Fibroblast of pulmonary artery (primary cell): ENCODE measurements around the gene SLC44A2.

Experiments used
- DNase-seq: peaks from one replicate; pipeline ENCODE4 v3.0.0-alpha.2; 2010; ENCODE audit warnings: low read depth
- H3K4me3 ChIP-seq: replicated peaks from 2 replicates; pipeline ENCODE4 v1.5.1; 2011; ENCODE audit warnings: low read depth, mild to moderate bottlenecking, control low read depth, low read length, moderate library complexity
- TF ChIP-seq, protein P1 (sequence below): IDR thresholded peaks from 2 replicates; pipeline ENCODE4 v1.5.1; 2011; ENCODE audit warnings: mild to moderate bottlenecking, control low read depth, low read length, inconsistent platforms; ENCODE audit errors: missing control alignments

The SLC44A2 gene

GRCh38 chr19:10641248-10641647 is 15.9 kb downstream of the SLC44A2 start:
- TF ChIP-seq, protein P1, sequence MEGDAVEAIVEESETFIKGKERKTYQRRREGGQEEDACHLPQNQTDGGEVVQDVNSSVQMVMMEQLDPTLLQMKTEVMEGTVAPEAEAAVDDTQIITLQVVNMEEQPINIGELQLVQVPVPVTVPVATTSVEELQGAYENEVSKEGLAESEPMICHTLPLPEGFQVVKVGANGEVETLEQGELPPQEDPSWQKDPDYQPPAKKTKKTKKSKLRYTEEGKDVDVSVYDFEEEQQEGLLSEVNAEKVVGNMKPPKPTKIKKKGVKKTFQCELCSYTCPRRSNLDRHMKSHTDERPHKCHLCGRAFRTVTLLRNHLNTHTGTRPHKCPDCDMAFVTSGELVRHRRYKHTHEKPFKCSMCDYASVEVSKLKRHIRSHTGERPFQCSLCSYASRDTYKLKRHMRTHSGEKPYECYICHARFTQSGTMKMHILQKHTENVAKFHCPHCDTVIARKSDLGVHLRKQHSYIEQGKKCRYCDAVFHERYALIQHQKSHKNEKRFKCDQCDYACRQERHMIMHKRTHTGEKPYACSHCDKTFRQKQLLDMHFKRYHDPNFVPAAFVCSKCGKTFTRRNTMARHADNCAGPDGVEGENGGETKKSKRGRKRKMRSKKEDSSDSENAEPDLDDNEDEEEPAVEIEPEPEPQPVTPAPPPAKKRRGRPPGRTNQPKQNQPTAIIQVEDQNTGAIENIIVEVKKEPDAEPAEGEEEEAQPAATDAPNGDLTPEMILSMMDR, result no peak
- no peak overlapping the region for H3K4me3 ChIP-seq
- no peak for DNase-seq

- DNase-seq, result no peak
- no peak overlapping the region for H3K4me3 ChIP-seq
- TF ChIP-seq, protein P1, result no peak
These were observed 17.3 kb downstream of the SLC44A2 start for GRCh38 chr19:10642473-10643171.

GRCh38 chr19:10643172-10643967 is 18.0 kb downstream of the SLC44A2 start:
- TF ChIP-seq, protein P1, result no peak
- DNase-seq, result no peak
- no peak overlapping the region for H3K4me3 ChIP-seq

DNA sequence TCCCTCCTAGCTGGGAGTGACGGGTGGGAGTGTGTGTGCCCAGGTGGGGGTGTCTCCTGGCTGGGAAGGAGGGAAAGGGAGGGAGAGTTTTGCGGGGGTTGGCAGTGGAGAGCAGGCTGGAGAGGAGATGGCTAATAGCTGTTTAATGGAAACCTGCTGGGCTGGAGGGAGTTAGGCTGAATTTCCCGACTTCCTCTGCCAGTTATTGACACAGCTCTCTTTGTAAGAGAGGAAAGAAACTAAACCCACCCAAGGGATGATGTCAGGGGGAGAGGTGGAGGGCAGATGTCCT is 18.6 kb downstream of the SLC44A2 start:
- H3K4me3 ChIP-seq, result no peak overlapping the region
- TF ChIP-seq, protein P1, result no peak

GRCh38 chr19:10644260-10645007 is 19.1 kb downstream of the SLC44A2 start:
- no peak overlapping the region for H3K4me3 ChIP-seq
- TF ChIP-seq, protein P1, result peak; percentile 82
- DNase-seq, result peak; percentile 79

More for the DNA sequence above, 18.6 kb downstream of the SLC44A2 start:
- DNase-seq, result no peak

DNA sequence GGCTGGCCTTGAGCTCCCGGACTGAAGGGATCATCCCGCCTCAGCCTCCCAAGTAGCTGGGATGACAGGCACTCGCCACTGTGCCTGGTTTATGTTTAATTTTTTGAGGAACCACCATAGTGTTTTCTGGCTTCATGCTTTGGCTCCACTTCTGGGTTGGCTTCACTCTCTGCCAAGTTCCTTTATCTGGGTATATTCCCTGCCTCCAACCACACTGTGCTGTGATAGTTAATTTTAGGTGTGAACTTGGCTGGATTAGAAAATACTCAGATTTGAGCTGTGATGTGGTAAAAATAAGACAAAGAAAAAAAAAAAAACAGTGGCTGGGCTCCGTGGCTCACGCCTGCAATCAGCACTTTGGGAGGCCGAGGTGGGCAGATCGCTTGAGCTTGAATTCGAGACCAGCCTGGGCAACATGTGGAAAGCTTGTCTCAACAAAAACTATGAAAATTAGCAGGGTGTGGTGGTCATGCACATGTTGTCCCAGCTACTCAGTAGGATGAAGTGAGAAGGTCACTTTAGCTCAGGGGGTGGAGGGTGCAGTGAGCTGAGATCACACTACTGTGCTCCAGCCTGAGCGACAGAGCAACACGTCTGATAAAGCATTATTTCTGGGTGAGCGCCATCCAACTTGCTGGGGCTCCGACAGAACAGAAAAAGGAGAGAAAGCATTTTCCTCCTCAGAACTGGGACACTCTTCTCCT is 21.3 kb downstream of the SLC44A2 start:
- TF ChIP-seq, protein P1, result no peak
- no peak for DNase-seq
- H3K4me3 ChIP-seq, result no peak overlapping the region
